SU-DHL-6 (cell line): ENCODE results near the gene GARIN5A.
A peak's percentile ranks its signal among the peaks of the same experiment; 100 is the strongest.

ENCODE experiments used
- H2AFZ ChIP-seq: fragments of 200-600 bp; sonication (generic); 2 replicates; pipeline ENCODE4 v1.6.1; 2014; ENCODE audit warnings: low read depth, mild to moderate bottlenecking, moderate library complexity, mixed read lengths, antibody characterized with exemption, low read length; ENCODE audit not compliant: severe bottlenecking
- H3F3A ChIP-seq: fragments of 200-600 bp; shearing (Covaris generic); 2 replicates; pipeline ENCODE4 v1.6.0; 2016; ENCODE audit warnings: antibody characterized with exemption, mild to moderate bottlenecking; ENCODE audit not compliant: insufficient read depth
- H3K27ac ChIP-seq: fragments of 200-600 bp; sonication (generic); 2 replicates; pipeline ENCODE4 v1.5.1; 2016; ENCODE audit warnings: low read depth, mild to moderate bottlenecking, low read length, moderate library complexity, mixed read lengths
- H3K27me3 ChIP-seq: fragments of 200-600 bp; sonication (generic), shearing (Covaris generic); 2 replicates; pipeline ENCODE4 v1.6.0; 2014; ENCODE audit warnings: mild to moderate bottlenecking, low read length
- H3K36me3 ChIP-seq: fragments of 200-600 bp; sonication (generic); 2 replicates; pipeline ENCODE4 v1.6.1; 2014; ENCODE audit warnings: mild to moderate bottlenecking, low read length, mixed read lengths
- H3K4me2 ChIP-seq: fragments of 300-600, 200-600 bp; shearing (Covaris generic), sonication (generic); 2 replicates; pipeline ENCODE4 v1.6.0; 2014; ENCODE audit warnings: low read length, low read depth, mild to moderate bottlenecking; ENCODE audit not compliant: poor library complexity, severe bottlenecking
- H3K4me3 ChIP-seq: fragments of 200-600 bp; sonication (generic); 2 replicates; pipeline ENCODE4 v1.5.1; 2014; ENCODE audit warnings: antibody characterized with exemption, low read length, mild to moderate bottlenecking, mixed read lengths; ENCODE audit not compliant: insufficient read depth, poor library complexity, severe bottlenecking
- H3K79me2 ChIP-seq: fragments of 200-600 bp; sonication (generic); 2 replicates; pipeline ENCODE4 v1.6.1; 2014; ENCODE audit warnings: mild to moderate bottlenecking, low read length, moderate library complexity; ENCODE audit not compliant: insufficient read depth
- H3K9ac ChIP-seq: fragments of 200-600 bp; sonication (generic); 2 replicates; pipeline ENCODE4 v1.7.0; 2014; ENCODE audit warnings: mild to moderate bottlenecking, low read length
- H3K9me2 ChIP-seq: fragments of 200-600 bp; sonication (generic); replicated peaks from 2 replicates; pipeline ENCODE4 v1.6.1; 2014; ENCODE audit warnings: low read length; ENCODE audit not compliant: insufficient read depth
- H3K9me3 ChIP-seq: fragments of 200-600 bp; sonication (generic); 2 replicates; pipeline ENCODE4 v1.6.1; 2014; ENCODE audit warnings: low read length, mixed read lengths; ENCODE audit not compliant: insufficient read depth
- H4K20me1 ChIP-seq: fragments of 200-600 bp; sonication (generic); 2 replicates; pipeline ENCODE4 v1.6.1; 2014; ENCODE audit warnings: low read depth, mild to moderate bottlenecking, antibody characterized with exemption, low read length, moderate library complexity, mixed read lengths
- EZH2phosphoT487 ChIP-seq: fragments of 200-600 bp; sonication (generic), shearing (Covaris generic); conservative IDR thresholded peaks from 2 replicates; pipeline ENCODE4 v1.6.1; 2018; ENCODE audit warnings: mild to moderate bottlenecking, antibody characterized with exemption, low read length, moderate library complexity, mixed read lengths
- TF ChIP-seq, protein P1 (sequence below): fragments of 200-600 bp; sonication (generic); IDR thresholded peaks from one replicate; pipeline ENCODE4 v1.5.1; 2017; ENCODE audit warnings: antibody characterized with exemption, mild to moderate bottlenecking, low read length, moderate library complexity; ENCODE audit not compliant: insufficient read depth, poor library complexity, severe bottlenecking

The GARIN5A gene

DNA sequence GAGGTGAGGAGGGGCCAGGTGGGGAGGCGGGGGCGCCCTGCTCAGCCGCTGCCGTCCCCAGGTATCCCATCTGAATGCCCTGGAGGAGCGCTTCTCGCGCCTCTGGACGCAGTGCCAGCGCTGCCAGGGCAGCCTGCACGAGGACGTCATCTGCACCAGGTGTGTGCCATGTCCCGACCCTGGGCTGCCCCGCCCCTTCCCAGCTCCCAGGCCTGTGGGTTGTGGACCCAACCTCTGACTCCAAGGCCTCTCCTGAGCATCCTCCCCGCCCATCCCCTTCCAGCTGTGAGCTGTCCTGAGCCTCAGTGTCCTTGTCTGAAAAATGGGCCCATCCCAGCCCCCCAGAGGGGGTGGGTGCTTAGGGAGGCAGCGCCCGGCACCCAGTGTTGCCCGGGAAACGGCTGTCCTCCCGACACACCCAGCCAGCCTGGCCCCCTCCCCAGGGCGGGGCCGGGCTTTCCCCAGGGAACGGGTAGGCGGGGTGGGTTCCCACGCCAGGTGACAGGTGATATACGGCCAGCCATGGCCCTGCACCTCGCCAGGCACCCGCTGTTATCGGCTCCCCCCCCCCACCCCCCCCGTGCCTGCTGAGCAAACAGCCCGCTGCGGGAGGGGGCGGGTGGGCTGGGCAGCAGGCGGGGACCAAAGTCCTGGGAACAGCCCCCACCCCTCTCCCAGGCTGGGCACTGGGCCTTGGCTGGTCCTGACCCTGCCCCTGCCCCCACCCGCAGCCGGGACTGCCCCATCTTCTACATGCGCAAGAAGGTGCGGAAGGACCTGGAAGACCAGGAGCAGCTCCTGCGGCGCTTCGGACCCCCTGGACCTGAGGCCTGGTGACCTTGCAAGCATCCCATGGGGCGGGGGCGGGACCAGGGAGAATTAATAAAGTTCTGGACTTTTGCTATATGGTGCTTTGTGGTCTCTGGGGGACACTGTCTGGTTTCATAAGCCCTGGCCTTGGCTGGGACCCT lies 59.3 kb downstream of the GARIN5A start:
- H2AFZ ChIP-seq = no peak overlapping the region
- no peaks in the 10 kb centered on the region for H3K9me3 ChIP-seq
- peak overlapping the region; percentile 100 for H3K27ac ChIP-seq
- no peaks in the 10 kb centered on the region for H3K9me2 ChIP-seq
- H3K36me3 ChIP-seq = peaks cover 9% of the 10 kb centered on the region; the same call in 1 of the 2 replicates
- H3F3A ChIP-seq = peaks cover 61% of the 10 kb centered on the region
- peak overlapping the region; percentile 96 for H3K4me2 ChIP-seq
- H4K20me1 ChIP-seq = peaks cover 3% of the 10 kb centered on the region; the same call in 1 of the 2 replicates
- H3K79me2 ChIP-seq = peaks cover 31% of the 10 kb centered on the region
- peak overlapping the region; percentile 60 for H3K4me3 ChIP-seq
- H3K9ac ChIP-seq = peak overlapping the region; percentile 83
- no peaks in the 10 kb centered on the region for H3K27me3 ChIP-seq
- no peak for TF ChIP-seq EZH2phosphoT487
- TF ChIP-seq, protein P1, sequence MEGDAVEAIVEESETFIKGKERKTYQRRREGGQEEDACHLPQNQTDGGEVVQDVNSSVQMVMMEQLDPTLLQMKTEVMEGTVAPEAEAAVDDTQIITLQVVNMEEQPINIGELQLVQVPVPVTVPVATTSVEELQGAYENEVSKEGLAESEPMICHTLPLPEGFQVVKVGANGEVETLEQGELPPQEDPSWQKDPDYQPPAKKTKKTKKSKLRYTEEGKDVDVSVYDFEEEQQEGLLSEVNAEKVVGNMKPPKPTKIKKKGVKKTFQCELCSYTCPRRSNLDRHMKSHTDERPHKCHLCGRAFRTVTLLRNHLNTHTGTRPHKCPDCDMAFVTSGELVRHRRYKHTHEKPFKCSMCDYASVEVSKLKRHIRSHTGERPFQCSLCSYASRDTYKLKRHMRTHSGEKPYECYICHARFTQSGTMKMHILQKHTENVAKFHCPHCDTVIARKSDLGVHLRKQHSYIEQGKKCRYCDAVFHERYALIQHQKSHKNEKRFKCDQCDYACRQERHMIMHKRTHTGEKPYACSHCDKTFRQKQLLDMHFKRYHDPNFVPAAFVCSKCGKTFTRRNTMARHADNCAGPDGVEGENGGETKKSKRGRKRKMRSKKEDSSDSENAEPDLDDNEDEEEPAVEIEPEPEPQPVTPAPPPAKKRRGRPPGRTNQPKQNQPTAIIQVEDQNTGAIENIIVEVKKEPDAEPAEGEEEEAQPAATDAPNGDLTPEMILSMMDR = no peak
